Osteocyte (in vitro differentiated cells): ENCODE results near the gene GRIK5. TPM values are rescaled to one million over a fixed set of nuclear protein-coding genes. Genes with fewer than 3 reads are reported as not detected.

ENCODE experiments used
- DNase-seq: peaks from one replicate; pipeline ENCODE4 v3.0.0; 2021; ENCODE audit warnings: mixed read lengths; ENCODE audit not compliant: unreplicated experiment; ENCODE audit errors: extremely low spot score
- H3K27ac Mint-ChIP-seq: one replicate; pipeline ENCODE4 v1.8.0; 2021; ENCODE audit warnings: mild to moderate bottlenecking, mixed read lengths; ENCODE audit not compliant: unreplicated experiment
- H3K27me3 Mint-ChIP-seq: one replicate; pipeline ENCODE4 v1.8.0; 2021; ENCODE audit warnings: mixed read lengths; ENCODE audit not compliant: unreplicated experiment
- H3K36me3 Mint-ChIP-seq: one replicate; pipeline ENCODE4 v1.8.0; 2021; ENCODE audit warnings: mixed read lengths; ENCODE audit not compliant: unreplicated experiment
- H3K4me1 Mint-ChIP-seq: one replicate; pipeline ENCODE4 v1.8.0; 2021; ENCODE audit warnings: mixed read lengths; ENCODE audit not compliant: unreplicated experiment
- H3K4me3 Mint-ChIP-seq: one replicate; pipeline ENCODE4 v1.8.0; 2021; ENCODE audit warnings: mild to moderate bottlenecking, moderate library complexity, mixed read lengths; ENCODE audit not compliant: unreplicated experiment
- H3K9me3 Mint-ChIP-seq: one replicate; pipeline ENCODE4 v1.8.0; 2021; ENCODE audit warnings: mixed read lengths; ENCODE audit not compliant: unreplicated experiment
- total RNA-seq: library from RNA; stranded (reverse); gene quantifications from 2 replicates; pipeline ENCODE4 v1.2.1, GENCODE V29; 2021
- TF ChIP-seq, protein P1 (sequence below): fragments of 200-600 bp; sonication (generic); IDR thresholded peaks from 2 replicates; pipeline ENCODE4 v1.5.0; 2021; ENCODE audit warnings: antibody characterized with exemption, mild to moderate bottlenecking, moderate library complexity

The GRIK5 gene
- total RNA-seq, 1 donor from 2014 or later: 0.38 TPM

DNA sequence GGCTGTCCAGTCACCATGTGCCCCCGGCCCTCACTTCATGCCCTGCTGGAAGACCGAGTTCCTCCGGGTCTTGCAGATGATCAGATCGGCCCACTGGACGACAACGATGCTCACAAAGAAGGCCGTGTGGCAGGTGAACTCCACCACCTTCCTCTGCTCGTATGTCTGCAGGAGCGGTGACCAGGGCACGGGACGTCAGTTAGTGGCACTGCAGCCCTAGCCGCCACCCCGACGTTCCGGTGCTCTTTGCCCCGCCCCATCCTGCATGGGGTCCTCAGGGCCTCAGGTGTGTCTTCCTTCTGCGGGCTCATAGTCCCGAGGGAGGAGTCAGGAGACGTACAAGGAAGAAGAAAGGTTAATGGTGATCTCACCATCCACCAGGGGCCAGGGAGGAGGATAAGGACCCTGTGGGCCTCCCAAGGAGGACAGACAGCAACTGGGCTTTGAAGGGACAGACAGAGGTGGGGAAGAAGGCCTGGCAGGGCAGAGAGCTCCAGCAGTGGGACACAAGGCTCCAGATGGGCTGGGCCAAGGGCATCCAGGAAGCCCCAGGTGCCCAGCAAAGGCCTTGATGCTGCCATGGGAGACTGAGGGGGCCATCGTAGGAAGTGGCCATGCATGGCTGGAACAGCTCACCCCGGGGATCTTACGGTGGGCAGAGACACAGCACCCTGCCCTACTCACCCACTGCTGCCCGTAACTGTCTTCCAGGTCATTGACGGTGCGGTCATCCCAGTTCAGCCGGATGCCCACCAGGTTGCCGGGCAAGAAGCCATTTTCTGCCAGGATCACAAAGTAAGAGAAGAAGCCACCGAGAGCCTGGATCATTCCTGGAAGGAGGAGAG is 101.0 kb downstream of the GRIK5 start:
- H3K27ac Mint-ChIP-seq: no peak overlapping the region
- no peak overlapping the region for H3K4me3 Mint-ChIP-seq
- no peaks in the 10 kb centered on the region for H3K4me1 Mint-ChIP-seq
- H3K36me3 Mint-ChIP-seq: no peaks in the 10 kb centered on the region
- peaks cover 18% of the 10 kb centered on the region for H3K27me3 Mint-ChIP-seq
- DNase-seq: no peak
- no peaks in the 10 kb centered on the region for H3K9me3 Mint-ChIP-seq
- TF ChIP-seq, protein P1, sequence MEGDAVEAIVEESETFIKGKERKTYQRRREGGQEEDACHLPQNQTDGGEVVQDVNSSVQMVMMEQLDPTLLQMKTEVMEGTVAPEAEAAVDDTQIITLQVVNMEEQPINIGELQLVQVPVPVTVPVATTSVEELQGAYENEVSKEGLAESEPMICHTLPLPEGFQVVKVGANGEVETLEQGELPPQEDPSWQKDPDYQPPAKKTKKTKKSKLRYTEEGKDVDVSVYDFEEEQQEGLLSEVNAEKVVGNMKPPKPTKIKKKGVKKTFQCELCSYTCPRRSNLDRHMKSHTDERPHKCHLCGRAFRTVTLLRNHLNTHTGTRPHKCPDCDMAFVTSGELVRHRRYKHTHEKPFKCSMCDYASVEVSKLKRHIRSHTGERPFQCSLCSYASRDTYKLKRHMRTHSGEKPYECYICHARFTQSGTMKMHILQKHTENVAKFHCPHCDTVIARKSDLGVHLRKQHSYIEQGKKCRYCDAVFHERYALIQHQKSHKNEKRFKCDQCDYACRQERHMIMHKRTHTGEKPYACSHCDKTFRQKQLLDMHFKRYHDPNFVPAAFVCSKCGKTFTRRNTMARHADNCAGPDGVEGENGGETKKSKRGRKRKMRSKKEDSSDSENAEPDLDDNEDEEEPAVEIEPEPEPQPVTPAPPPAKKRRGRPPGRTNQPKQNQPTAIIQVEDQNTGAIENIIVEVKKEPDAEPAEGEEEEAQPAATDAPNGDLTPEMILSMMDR: no peak

DNA sequence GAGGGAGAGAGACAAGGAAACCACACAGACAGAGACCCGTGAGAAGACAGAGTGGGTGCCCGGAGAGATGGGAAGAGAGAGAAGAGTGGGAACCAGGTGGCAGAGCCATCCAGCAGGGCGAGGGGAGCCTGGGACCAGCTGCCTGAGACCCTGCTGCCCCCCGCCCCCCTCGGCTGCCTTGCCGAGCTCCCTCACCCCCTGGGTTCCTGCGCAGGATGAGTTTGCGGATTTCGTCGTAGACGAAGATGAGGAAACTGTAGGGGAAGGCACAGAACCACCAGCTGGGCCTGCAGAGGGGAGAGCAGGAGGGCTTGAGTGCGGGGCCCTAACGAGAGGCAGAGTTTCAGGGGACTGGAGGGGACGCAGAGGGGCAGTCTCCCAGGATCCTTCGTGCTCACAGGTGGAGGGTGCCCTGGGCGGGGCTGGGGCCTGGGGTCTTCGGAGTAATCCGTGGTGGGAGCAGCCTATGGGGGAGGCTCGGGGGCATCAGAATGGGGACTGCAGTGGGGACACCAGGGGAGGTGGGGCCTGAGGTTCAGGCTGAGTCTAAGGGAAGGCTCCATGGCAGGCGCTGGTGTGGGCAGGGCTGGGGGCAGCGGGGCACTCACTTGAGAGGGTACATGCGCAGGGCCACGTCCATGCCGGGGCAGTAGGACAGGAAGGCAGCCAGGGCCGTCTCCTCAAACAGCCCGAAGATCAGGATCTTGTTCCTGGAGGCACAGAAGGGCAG is 102.8 kb downstream of the GRIK5 start:
- peaks cover 18% of the 10 kb centered on the region for H3K27me3 Mint-ChIP-seq
- TF ChIP-seq, protein P1: no peak
- H3K9me3 Mint-ChIP-seq: no peaks in the 10 kb centered on the region
- no peak for DNase-seq
- no peaks in the 10 kb centered on the region for H3K36me3 Mint-ChIP-seq
- H3K4me1 Mint-ChIP-seq: no peaks in the 10 kb centered on the region
- no peak overlapping the region for H3K4me3 Mint-ChIP-seq
- H3K27ac Mint-ChIP-seq: no peak overlapping the region

DNA sequence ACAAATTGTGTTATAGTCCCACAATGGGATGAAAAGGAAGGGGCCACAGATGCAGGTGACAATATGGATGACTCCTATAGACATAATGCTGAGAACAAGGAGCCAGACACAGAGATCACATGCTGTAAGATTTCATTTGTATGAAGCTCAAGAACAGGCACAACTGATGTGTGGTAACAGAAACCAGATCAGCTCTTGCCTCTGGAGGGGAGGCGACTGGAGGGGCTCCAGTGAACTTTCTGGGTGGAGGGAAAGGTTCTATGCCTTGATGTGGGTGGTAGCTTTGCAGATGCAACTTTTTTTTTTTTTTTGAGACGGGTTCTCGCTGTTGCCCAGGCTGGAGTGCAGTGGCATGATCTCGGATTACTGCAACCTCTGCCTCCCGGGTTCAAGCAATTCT is 104.9 kb downstream of the GRIK5 start:
- no peaks in the 10 kb centered on the region for H3K9me3 Mint-ChIP-seq
- H3K4me3 Mint-ChIP-seq: no peak overlapping the region
- H3K36me3 Mint-ChIP-seq: no peaks in the 10 kb centered on the region
- DNase-seq: no peak
- H3K4me1 Mint-ChIP-seq: no peaks in the 10 kb centered on the region
- TF ChIP-seq, protein P1: no peak
- no peak overlapping the region for H3K27ac Mint-ChIP-seq
- peaks cover 12% of the 10 kb centered on the region for H3K27me3 Mint-ChIP-seq

DNA sequence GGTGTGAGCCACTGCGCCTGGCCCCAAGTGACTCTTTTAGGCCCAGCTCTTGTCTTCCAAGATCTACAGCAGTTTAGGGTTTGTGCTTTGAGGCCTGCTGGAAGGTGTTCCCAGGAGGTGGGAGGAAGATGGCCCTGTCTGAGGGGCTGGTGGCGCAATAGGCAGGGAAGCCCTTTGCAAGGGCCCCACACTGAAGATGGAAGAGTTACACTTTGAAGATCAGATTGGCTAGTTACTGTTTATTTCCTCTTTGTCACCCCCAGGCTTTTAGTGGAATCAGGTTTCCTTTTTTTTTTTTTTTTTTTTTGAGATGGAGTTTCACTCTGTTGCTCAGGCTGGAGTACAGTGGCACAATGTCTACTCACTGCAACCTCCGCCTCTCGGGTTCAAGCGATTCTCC is 109.0 kb downstream of the GRIK5 start:
- Mint-ChIP-seq H3K9me3 (no peaks in the 10 kb centered on the region), H3K36me3 (peaks cover 12% of the 10 kb centered on the region), H3K27ac (no peak overlapping the region), H3K4me3 (no peak overlapping the region), H3K27me3 (no peaks in the 10 kb centered on the region), H3K4me1 (peaks cover 18% of the 10 kb centered on the region)
- DNase-seq: no peak
- TF ChIP-seq, protein P1: no peak
